HEK293 (cell line): ENCODE measurements around the gene CACNG1.

Source experiments
- CTCF ChIA-PET: fragments of 350-600 bp; formaldehyde crosslinking; extraction: SDS; loops from one replicate; lab custom pipeline; 2021; ENCODE audit warnings: antibody characterized with exemption; lab: Yijun Ruan, JAX
- POLR2A ChIA-PET: fragments of 300-600 bp; formaldehyde crosslinking; extraction: SDS; loops from one replicate; lab custom pipeline; 2020; ENCODE audit warnings: antibody characterized with exemption, inconsistent platforms; lab: Yijun Ruan, JAX
- H3K27ac ChIP-seq: fragments of 200-500 bp; sonication (Bioruptor generic); 2 replicates; pipeline ENCODE4 v1.5.1; 2014; ENCODE audit warnings: low read depth, low read length, control low read depth, inconsistent platforms; ENCODE audit errors: extremely low read depth
- H3K36me3 ChIP-seq, 2 experiments: fragments of 200-500 bp in 1 of 2; sonication (Bioruptor generic) in 1 of 2; 1 replicate in 1 of 2; 2 replicates in 1 of 2; pipeline ENCODE4 v1.5.1; 2014 to 2017; ENCODE audit warnings: inconsistent platforms in 2 of 2, low read length in 2 of 2; ENCODE audit not compliant: control insufficient read depth in 2 of 2, insufficient read depth in 1 of 2
- H3K4me1 ChIP-seq: fragments of 200-500 bp; sonication (Bioruptor generic); 2 replicates; pipeline ENCODE4 v1.5.1; 2014; ENCODE audit warnings: mild to moderate bottlenecking, low read length, inconsistent platforms; ENCODE audit not compliant: control insufficient read depth, insufficient read depth
- H3K4me3 ChIP-seq: 2 replicates; pipeline ENCODE4 v1.5.1; 2011; ENCODE audit warnings: low read depth, mild to moderate bottlenecking, control low read depth, low read length, moderate library complexity
- H3K9me3 ChIP-seq: fragments of 200-500 bp; sonication (Bioruptor generic); 2 replicates; pipeline ENCODE4 v1.5.1; 2014; ENCODE audit warnings: low read depth, low read length, inconsistent platforms; ENCODE audit not compliant: control insufficient read depth, insufficient read depth
- BCL11B ChIP-seq: fragments of 450-650 bp; formaldehyde crosslinking; IDR thresholded peaks from 2 replicates; pipeline ENCODE4 v1.5.1; 2016; ENCODE audit warnings: low read depth, missing biosample characterization, missing genetic modification characterization
- GFI1B ChIP-seq: fragments of 450-650 bp; formaldehyde crosslinking; IDR thresholded peaks from 2 replicates; pipeline ENCODE4 v1.5.1; 2016; ENCODE audit warnings: missing biosample characterization, missing genetic modification characterization
- GLIS2 ChIP-seq: fragments of 450-650 bp; formaldehyde crosslinking; IDR thresholded peaks from 2 replicates; pipeline ENCODE4 v1.5.1; 2016; ENCODE audit warnings: missing biosample characterization, missing genetic modification characterization
- KLF1 ChIP-seq: fragments of 450-650 bp; formaldehyde crosslinking; IDR thresholded peaks from 2 replicates; pipeline ENCODE4 v1.5.1; 2016; ENCODE audit warnings: missing biosample characterization, missing genetic modification characterization
- KLF9 ChIP-seq: fragments of 450-650 bp; formaldehyde crosslinking; IDR thresholded peaks from 2 replicates; pipeline ENCODE4 v1.5.1; 2016; ENCODE audit warnings: missing biosample characterization, missing genetic modification characterization, low read depth
- MYNN ChIP-seq: fragments of 450-650 bp; formaldehyde crosslinking; IDR thresholded peaks from 2 replicates; pipeline ENCODE4 v1.5.1; 2016; ENCODE audit warnings: missing biosample characterization, missing genetic modification characterization, borderline replicate concordance
- PBX3 ChIP-seq: sonication (generic); formaldehyde crosslinking; IDR thresholded peaks from 2 replicates; pipeline ENCODE4 v1.8.1; 2022; ENCODE audit warnings: mild to moderate bottlenecking, moderate library complexity, missing genetic modification reagents
- PRDM4 ChIP-seq: fragments of 450-650 bp; formaldehyde crosslinking; IDR thresholded peaks from 2 replicates; pipeline ENCODE4 v1.5.1; 2017; ENCODE audit warnings: missing biosample characterization, missing genetic modification characterization
- ZBTB17 ChIP-seq: fragments of 450-650 bp; formaldehyde crosslinking; IDR thresholded peaks from 2 replicates; pipeline ENCODE4 v1.5.1; 2016; ENCODE audit warnings: missing biosample characterization, missing genetic modification characterization
- ZNF138 ChIP-seq: fragments of 450-650 bp; formaldehyde crosslinking; IDR thresholded peaks from 2 replicates; pipeline ENCODE4 v1.5.1; 2016; ENCODE audit warnings: missing biosample characterization, missing genetic modification characterization, borderline replicate concordance
- ZNF169 ChIP-seq: fragments of 450-650 bp; formaldehyde crosslinking; IDR thresholded peaks from 2 replicates; pipeline ENCODE4 v1.5.1; 2016; ENCODE audit warnings: missing biosample characterization, missing genetic modification characterization
- ZNF202 ChIP-seq: fragments of 450-650 bp; formaldehyde crosslinking; IDR thresholded peaks from 2 replicates; pipeline ENCODE4 v1.5.1; 2016; ENCODE audit warnings: missing biosample characterization, missing genetic modification characterization, borderline replicate concordance
- ZNF274 ChIP-seq, 2 experiments: fragments of 200-500 bp in 1 of 2; fragments of 450-650 bp in 1 of 2; sonication (Bioruptor generic) in 1 of 2; formaldehyde crosslinking in 1 of 2; IDR thresholded peaks; 2 replicates each; pipeline versions ENCODE4 v1.5.1 to v1.6.1; 2014 to 2016; ENCODE audit warnings: borderline replicate concordance in 1 of 2, inconsistent platforms in 1 of 2, low read length in 1 of 2, missing biosample characterization in 1 of 2, missing genetic modification characterization in 1 of 2
- ZNF292 ChIP-seq: fragments of 450-650 bp; formaldehyde crosslinking; IDR thresholded peaks from 2 replicates; pipeline ENCODE4 v1.5.1; 2016; ENCODE audit warnings: low read depth, missing biosample characterization, missing genetic modification characterization, borderline replicate concordance
- ZNF423 ChIP-seq: fragments of 450-650 bp; formaldehyde crosslinking; IDR thresholded peaks from 2 replicates; pipeline ENCODE4 v1.5.1; 2016; ENCODE audit warnings: missing biosample characterization, missing genetic modification characterization
- ZNF426 ChIP-seq: fragments of 450-650 bp; formaldehyde crosslinking; IDR thresholded peaks from 2 replicates; pipeline ENCODE4 v1.5.1; 2017; ENCODE audit warnings: missing biosample characterization, missing genetic modification characterization, mild to moderate bottlenecking, inconsistent platforms, moderate library complexity
- ZNF449 ChIP-seq: fragments of 450-650 bp; formaldehyde crosslinking; IDR thresholded peaks from 2 replicates; pipeline ENCODE4 v1.5.1; 2017; ENCODE audit warnings: missing biosample characterization, mild to moderate bottlenecking, missing genetic modification characterization, moderate library complexity
- ZNF510 ChIP-seq: fragments of 450-650 bp; formaldehyde crosslinking; IDR thresholded peaks from 2 replicates; pipeline ENCODE4 v1.5.1; 2018; ENCODE audit warnings: mild to moderate bottlenecking, missing genetic modification characterization, missing biosample characterization; ENCODE audit not compliant: insufficient replicate concordance
- ZNF626 ChIP-seq: fragments of 450-650 bp; sonication (Bioruptor Pico); formaldehyde crosslinking; IDR thresholded peaks from 2 replicates; pipeline ENCODE4 v1.5.1; 2018; ENCODE audit warnings: missing biosample characterization, missing genetic modification characterization, inconsistent platforms
- ZNF645 ChIP-seq: fragments of 450-650 bp; formaldehyde crosslinking; IDR thresholded peaks from 2 replicates; pipeline ENCODE4; 2016; ENCODE audit warnings: missing biosample characterization, missing genetic modification characterization
- ZNF654 ChIP-seq: fragments of 450-650 bp; formaldehyde crosslinking; IDR thresholded peaks from 2 replicates; pipeline ENCODE4 v1.5.1; 2016; ENCODE audit warnings: low read depth, missing biosample characterization, missing genetic modification characterization
- ZNF747 ChIP-seq: fragments of 450-650 bp; formaldehyde crosslinking; IDR thresholded peaks from 2 replicates; pipeline ENCODE4 v1.5.1; 2016; ENCODE audit warnings: missing biosample characterization, missing genetic modification characterization

Gene CACNG1

GRCh38 chr17:67041941-67042899, 2.1 kb upstream of the CACNG1 start:
- no peaks in the 10 kb centered on the region for H3K4me1 ChIP-seq
- H3K27ac ChIP-seq, result no peak overlapping the region
- POLR2A ChIA-PET, result interaction anchor here (0.6 to 0.9 kb wide), 2 partner anchors 14 to 377 kb away, joined by 3 read pairs; no protein-coding TSS in a partner anchor
- no peak overlapping the region for H3K4me3 ChIP-seq
- no peaks in the 10 kb centered on the region for H3K9me3 ChIP-seq
- no peak for TF ChIP-seq BCL11B
- no peak for TF ChIP-seq ZNF423 (tag by site-specific recombination)
- no peak for TF ChIP-seq ZNF426
- TF ChIP-seq KLF1, result no peak
- no peak for TF ChIP-seq ZNF626 (tag by site-specific recombination)
- no peak for TF ChIP-seq GFI1B
- no peak for TF ChIP-seq PBX3 (CRISPR knock-in tag)
- no peak for TF ChIP-seq KLF9 (tag by site-specific recombination)
- no peaks in the 10 kb centered on the region for H3K36me3 ChIP-seq
- CTCF ChIA-PET, result interaction anchor here (0.6 kb wide), 1 partner anchor 252 kb away, joined by 3 read pairs; no protein-coding TSS in a partner anchor

- Histone ChIP-seq H3K4me1 (no peaks in the 10 kb centered on the region), H3K27ac (no peak overlapping the region), H3K36me3 (no peaks in the 10 kb centered on the region), H3K9me3 (no peaks in the 10 kb centered on the region), H3K4me3 (no peak overlapping the region)
- TF ChIP-seq ZNF449 (tag by site-specific recombination) (no peak), ZNF169 (tag by site-specific recombination) (no peak), ZNF138 (tag by site-specific recombination) (no peak), ZNF654 (no peak), MYNN (tag by site-specific recombination) (no peak)
- POLR2A ChIA-PET, result interaction anchor here (0.9 kb wide), 1 partner anchor 15 kb away, joined by 3 read pairs; no protein-coding TSS in a partner anchor
- CTCF ChIA-PET, result no interaction called here
These were observed 1.1 kb upstream of the CACNG1 start for GRCh38 chr17:67043283-67043682.

GRCh38 chr17:67044940-67045339, 586 bp downstream of the CACNG1 start:
- no peak for TF ChIP-seq ZNF645 (tag by site-specific recombination)
- no peak for TF ChIP-seq PRDM4
- no peak for TF ChIP-seq ZNF292
- TF ChIP-seq GLIS2, result no peak
- no peak for TF ChIP-seq ZNF747 (tag by site-specific recombination)
- TF ChIP-seq ZNF274 (IDR thresholded peaks at IDR 0.05; ENCODE audit: low read length), result no peak
- TF ChIP-seq ZNF274 (tag by site-specific recombination; IDR thresholded peaks at IDR 0.05; ENCODE audit: borderline replicate concordance), result no peak
- TF ChIP-seq ZBTB17 (tag by site-specific recombination), result no peak
- no peak for TF ChIP-seq ZNF202 (tag by site-specific recombination)
- no peak for TF ChIP-seq ZNF426
- TF ChIP-seq KLF9 (tag by site-specific recombination), result no peak
- no peak for TF ChIP-seq ZNF510 (tag by site-specific recombination)
- H3K9me3 ChIP-seq, result no peaks in the 10 kb centered on the region
- CTCF ChIA-PET, result no interaction called here
- H3K27ac ChIP-seq, result no peak overlapping the region
- H3K4me3 ChIP-seq, result no peak overlapping the region
- H3K36me3 ChIP-seq, result no peaks in the 10 kb centered on the region
- H3K4me1 ChIP-seq, result no peaks in the 10 kb centered on the region
- POLR2A ChIA-PET, result no interaction called here
